HG03280 (cell line): Measurements from ENCODE around the gene R3HCC1L.
"Not testable (repeated sequence)": the region's sequence is repeated elsewhere in the genome, so short reads cannot be mapped to it uniquely, and the experiment has no call there.

Experiments used
- ATAC-seq: cut with Tn5 transposase; IDR thresholded peaks from one replicate; pipeline ENCODE4 v1.9.1; 2021; ENCODE audit warnings: mild to moderate bottlenecking, moderate library complexity; ENCODE audit not compliant: unreplicated experiment

Gene R3HCC1L

GRCh38 chr10:98226508-98227144 lies 92.2 kb downstream of the R3HCC1L start:
- ATAC-seq = no peak

GRCh38 chr10:98227713-98228112 lies 93.3 kb downstream of the R3HCC1L start:
- not testable (repeated sequence) for ATAC-seq

- not testable (repeated sequence) for ATAC-seq
Measured at GRCh38 chr10:98228266-98228665, 93.8 kb downstream of the R3HCC1L start.

DNA sequence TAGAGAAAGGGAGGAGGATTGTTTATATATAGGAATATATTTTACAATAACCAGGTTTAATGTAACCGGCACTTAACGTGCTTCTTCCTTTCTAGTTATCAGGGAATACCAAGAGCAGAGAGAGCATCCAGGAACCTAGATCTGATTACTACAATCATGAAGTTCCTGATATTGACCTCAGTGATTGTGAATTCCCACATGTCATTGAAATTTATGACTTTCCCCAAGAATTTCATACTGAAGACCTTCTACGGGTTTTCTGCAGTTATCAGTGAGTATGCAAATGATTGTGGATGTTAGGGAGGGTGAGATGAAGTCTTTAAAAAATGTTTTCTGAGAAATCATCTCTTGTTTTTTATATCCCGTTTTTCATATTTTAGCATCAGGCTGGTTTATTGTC lies 97.0 kb downstream of the R3HCC1L start:
- ATAC-seq = no peak

GRCh38 chr10:98235846-98236245 lies 101.4 kb downstream of the R3HCC1L start:
- ATAC-seq = no peak

GRCh38 chr10:98236862-98237261 lies 102.4 kb downstream of the R3HCC1L start:
- no peak for ATAC-seq

- no peak for ATAC-seq
Measured at GRCh38 chr10:98238391-98238790, 103.9 kb downstream of the R3HCC1L start.

DNA sequence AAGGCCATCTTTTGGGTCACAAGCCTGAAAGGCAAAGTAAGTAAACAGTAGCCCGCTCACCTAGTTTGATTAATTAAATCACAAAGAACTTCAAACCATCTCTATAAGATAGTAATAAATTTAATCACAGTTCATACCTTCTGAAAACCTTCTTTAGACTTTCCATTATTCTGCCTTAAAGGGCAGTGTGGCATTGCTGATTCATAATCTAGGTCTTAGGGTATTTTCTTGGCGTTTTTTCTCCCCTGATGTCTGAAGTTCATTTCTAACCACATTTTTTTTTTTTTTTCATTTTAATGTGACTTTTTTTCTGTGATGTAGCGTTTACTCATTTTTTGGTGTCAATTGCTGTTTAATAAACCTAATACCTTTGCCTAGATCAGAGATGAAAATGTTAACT lies 106.1 kb downstream of the R3HCC1L start:
- ATAC-seq = no peak

GRCh38 chr10:98242823-98243222 lies 108.4 kb downstream of the R3HCC1L start:
- no peak for ATAC-seq

- no peak for ATAC-seq
Measured at GRCh38 chr10:98244141-98244540, 109.7 kb downstream of the R3HCC1L start.

GRCh38 chr10:98244586-98244985 lies 110.1 kb downstream of the R3HCC1L start:
- no peak for ATAC-seq

DNA sequence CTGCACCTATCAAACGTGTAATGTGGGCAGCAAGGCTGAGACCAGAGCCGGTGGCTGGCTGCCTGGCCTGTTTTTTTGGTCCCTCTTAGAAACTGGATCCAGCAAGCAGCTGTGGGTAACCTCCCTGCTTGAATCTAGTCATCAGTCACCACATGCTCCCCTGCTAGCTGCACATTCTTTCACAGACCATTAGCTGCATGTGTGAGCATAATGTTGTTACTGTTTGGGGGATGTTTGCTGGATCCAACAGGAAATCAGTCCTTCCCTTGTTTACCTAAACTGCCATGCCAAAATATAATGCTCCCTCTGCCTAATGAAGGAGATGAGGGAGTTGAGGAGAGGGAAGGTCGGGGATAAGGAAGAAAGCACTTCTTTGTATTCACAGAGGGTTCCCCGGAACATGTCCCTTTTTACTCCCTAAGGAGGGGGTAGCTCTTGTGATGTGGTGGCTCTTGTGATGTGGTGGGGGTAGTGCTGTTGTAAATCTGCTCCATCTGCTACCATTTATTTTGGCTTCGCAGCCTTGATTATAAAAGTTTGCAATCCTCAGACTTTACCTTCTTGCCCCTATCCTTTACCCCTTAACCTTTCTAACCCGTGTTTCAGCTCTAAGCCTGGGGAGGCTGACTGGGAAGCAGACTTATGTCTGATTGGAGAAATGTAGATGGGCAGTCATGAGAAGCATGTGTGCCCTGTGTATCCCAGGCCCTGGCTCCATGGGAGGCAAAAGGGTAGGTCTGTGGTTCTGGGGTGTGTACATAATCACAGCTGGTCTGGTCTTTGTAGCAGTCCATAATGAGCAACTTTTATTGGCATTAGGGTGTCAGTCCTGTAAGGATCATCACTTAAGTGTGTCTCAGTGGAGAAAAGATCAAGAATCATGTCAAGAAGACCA lies 112.7 kb downstream of the R3HCC1L start:
- ATAC-seq = no peak

DNA sequence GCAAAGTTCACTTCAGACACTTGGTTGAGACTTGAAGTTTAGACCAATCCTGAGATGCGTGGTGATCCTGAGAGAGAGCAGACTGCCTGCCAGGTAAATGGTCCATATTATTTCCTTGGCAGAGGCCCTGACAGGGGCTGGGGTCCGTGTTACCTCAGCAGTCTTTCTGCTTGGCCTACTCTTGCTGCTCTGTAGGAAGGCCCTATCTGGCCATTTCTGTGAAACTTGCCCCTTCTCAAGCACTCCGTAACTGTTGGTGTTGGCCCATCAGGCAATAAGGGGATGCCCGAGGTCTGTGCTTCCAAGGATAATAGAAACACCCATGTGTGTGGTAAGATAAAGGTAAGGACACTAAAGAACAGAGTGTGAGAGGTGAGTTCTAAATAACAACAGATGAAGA lies 113.6 kb downstream of the R3HCC1L start:
- ATAC-seq = no peak

DNA sequence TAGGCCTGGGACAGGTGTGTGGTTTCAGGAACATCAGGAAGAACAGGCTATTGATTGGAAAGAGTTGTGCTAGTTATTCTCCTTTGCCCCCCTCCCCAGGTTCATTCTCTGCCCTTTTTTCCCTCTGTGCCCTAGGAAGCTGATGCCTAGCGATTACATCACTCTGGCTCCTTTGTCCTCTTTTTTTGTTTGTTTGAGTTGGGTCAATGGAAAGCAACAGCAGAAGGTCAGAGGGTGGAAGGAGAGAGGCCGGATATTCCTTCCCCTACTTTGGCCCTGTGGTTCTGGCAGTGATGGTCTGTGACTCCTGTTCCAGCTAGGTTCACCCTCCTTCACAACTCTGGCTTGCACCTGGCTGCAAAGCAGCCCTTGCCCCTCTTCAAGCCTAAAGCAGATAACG lies 114.7 kb downstream of the R3HCC1L start:
- no peak for ATAC-seq

GRCh38 chr10:98251399-98251798 lies 116.9 kb downstream of the R3HCC1L start:
- no peak for ATAC-seq

- ATAC-seq = no peak
Measured at GRCh38 chr10:98252464-98252863, 118.0 kb downstream of the R3HCC1L start.

GRCh38 chr10:98253499-98253898 lies 119.0 kb downstream of the R3HCC1L start:
- ATAC-seq = no peak

DNA sequence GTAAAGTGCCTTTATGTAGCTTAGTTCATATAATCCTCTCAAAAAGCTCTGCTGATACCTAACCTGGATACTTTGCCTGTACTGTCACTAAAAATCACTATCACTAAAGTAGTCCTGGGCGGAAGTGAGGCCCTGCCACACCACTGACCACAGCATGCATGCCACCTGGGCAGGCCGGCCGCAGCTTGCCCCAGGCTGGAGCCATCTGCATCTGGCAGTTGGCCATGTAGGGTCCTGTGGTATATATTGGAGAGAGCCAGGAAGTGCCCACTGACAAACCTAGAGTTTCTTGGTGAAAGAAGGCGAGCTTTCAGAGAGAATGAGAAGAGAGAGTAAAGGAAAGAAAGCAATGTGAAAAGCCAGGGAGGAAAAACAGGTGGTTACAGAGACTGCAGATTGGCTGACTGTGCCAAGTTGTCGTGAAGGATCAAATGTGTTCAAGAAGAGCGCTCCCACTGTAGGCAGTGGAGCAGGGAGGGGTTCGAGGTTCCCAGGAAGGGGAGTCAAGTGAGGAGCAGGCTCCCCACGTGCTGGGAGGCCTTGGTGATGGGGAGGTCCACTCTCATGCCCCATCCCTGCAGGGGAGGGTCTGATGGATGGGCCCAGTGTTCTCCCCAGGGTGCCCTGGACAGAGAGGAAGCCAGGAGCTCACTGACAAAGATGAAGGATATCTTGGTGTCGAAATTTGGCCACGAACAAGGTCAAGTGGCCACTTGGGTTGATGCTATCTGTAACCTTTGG lies 119.9 kb downstream of the R3HCC1L start:
- ATAC-seq = no peak

- ATAC-seq = no peak
Measured at GRCh38 chr10:98255146-98255877, 120.9 kb downstream of the R3HCC1L start.

GRCh38 chr10:98256692-98257091 lies 122.2 kb downstream of the R3HCC1L start:
- ATAC-seq = no peak

- ATAC-seq = no peak
Measured at GRCh38 chr10:98257198-98257597, 122.7 kb downstream of the R3HCC1L start.
